Cardiac fibroblast (primary cell): ENCODE measurements around the gene SPAG16.

Experiments
- DNase-seq, 2 donors: peaks; one replicate each; pipeline versions ENCODE4 v3.0.0 to v3.0.0-alpha.2; 2010; ENCODE audit warnings: low read depth in 2 of 2
- H3K4me3 ChIP-seq, 2 donors: replicated peaks in 1 of 2; 1 replicate in 1 of 2; 2 replicates in 1 of 2; pipeline ENCODE4 v1.5.1; 2011; ENCODE audit warnings: low read depth in 2 of 2, low read length in 2 of 2, mild to moderate bottlenecking in 2 of 2, moderate library complexity in 1 of 2
- TF ChIP-seq, protein P1 (sequence below): IDR thresholded peaks from one replicate; pipeline ENCODE4 v1.5.1; 2011; ENCODE audit warnings: low read depth, mild to moderate bottlenecking, low read length, inconsistent platforms

The SPAG16 gene

GRCh38 chr2:214322662-214323061, 1038.4 kb downstream of the SPAG16 start:
- TF ChIP-seq, protein P1, sequence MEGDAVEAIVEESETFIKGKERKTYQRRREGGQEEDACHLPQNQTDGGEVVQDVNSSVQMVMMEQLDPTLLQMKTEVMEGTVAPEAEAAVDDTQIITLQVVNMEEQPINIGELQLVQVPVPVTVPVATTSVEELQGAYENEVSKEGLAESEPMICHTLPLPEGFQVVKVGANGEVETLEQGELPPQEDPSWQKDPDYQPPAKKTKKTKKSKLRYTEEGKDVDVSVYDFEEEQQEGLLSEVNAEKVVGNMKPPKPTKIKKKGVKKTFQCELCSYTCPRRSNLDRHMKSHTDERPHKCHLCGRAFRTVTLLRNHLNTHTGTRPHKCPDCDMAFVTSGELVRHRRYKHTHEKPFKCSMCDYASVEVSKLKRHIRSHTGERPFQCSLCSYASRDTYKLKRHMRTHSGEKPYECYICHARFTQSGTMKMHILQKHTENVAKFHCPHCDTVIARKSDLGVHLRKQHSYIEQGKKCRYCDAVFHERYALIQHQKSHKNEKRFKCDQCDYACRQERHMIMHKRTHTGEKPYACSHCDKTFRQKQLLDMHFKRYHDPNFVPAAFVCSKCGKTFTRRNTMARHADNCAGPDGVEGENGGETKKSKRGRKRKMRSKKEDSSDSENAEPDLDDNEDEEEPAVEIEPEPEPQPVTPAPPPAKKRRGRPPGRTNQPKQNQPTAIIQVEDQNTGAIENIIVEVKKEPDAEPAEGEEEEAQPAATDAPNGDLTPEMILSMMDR: no peak
- no peak overlapping the region for H3K4me3 ChIP-seq
- DNase-seq: no peak

DNA sequence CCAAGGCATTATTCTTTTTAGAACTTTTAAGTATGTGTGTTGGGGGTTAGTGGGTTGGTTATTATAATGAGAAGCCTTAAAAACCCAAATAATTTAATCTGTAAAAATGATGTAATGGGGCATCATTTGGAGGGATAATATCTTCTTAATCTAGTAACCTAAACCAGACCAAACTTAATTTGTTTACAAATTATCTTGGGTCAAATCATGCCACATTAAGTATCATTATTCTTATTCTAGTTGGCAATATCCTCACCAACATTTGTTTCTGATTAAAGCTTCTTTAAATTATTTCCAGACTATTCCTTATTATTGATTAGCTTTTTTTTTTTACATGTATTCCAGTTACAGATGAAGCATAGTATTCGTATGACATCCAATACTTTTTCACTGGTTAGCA, 1041.1 kb downstream of the SPAG16 start:
- H3K4me3 ChIP-seq: no peak overlapping the region
- no peak for DNase-seq
- TF ChIP-seq, protein P1: no peak

DNA sequence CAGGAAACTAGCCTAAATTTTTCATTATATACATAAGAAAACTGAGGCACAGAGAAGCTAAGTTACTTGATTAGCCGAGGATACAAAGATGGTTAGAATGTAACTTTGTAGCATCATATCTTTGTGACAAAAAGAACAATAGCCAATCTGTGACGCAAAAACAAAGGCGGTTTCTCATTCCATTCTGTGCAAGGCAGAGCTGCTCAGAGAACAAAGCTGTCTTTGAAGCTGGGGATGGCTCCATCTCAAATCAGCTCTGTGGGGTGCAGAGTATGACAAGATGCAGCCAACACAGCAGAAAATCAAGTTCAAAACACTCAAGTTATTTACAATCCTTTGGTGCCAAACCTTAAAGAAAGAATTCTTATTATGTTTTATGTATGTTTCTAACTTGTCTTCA, 1044.7 kb downstream of the SPAG16 start:
- no peak overlapping the region for H3K4me3 ChIP-seq
- no peak for DNase-seq
- TF ChIP-seq, protein P1: no peak

DNA sequence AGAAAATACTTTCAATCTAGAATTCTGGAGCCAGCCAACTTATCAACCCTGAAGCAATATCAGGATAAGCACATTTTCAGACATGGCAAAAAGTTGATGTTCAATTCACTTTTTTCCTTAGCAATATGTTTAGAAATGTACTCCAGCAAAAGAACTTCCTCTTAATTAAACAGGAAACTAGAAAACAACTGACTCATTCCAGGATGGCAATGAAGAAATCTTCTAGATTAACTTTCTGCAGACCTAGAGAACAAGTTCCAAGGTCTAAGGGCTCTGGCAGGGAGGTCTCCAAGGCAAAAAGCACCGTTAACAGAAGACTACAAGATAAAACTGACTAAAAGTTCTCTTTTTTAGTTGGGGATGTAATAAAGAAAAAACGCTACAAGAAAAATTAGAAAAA, 1057.4 kb downstream of the SPAG16 start:
- H3K4me3 ChIP-seq: no peak overlapping the region
- TF ChIP-seq, protein P1: no peak
- DNase-seq: peak in 1 of 2 donors; percentile 1

GRCh38 chr2:214358506-214358905, 1074.2 kb downstream of the SPAG16 start:
- H3K4me3 ChIP-seq: no peak overlapping the region
- TF ChIP-seq, protein P1: no peak
- DNase-seq: no peak

DNA sequence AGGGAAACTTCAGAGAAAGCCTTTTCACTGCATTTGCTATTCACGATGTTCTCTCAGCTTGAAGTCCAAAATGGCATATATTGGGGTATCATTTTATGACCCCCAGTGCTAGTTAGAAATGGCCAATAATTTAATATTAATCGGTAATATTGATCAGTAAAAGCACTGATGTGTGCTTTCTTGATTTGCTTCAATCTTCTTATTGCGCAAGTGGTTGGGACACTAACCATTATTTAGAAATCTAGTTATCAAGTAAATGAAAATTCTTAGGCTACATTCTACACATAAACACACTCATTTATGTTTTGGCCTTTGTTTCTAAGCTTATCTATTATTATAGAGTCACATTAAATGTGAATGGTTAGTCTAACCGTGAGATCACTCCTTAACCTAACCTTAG, 1076.9 kb downstream of the SPAG16 start:
- no peak overlapping the region for H3K4me3 ChIP-seq
- no peak for DNase-seq
- TF ChIP-seq, protein P1: no peak

GRCh38 chr2:214365549-214365948, 1081.3 kb downstream of the SPAG16 start:
- no peak for DNase-seq
- TF ChIP-seq, protein P1: no peak
- H3K4me3 ChIP-seq: no peak overlapping the region
